Renal cortex interstitium (tissue), 11 donors: ENCODE data around the gene LY6G6F. TPM values are rescaled to one million over a fixed set of nuclear protein-coding genes. Genes with fewer than 3 reads are reported as not detected.
"Not testable (repeated sequence)": the region's sequence is repeated elsewhere in the genome, so short reads cannot be mapped to it uniquely, and the experiment has no call there.

ENCODE experiments used
- DNase-seq, 11 donors: peaks; one replicate each; pipeline ENCODE4 v3.0.0-alpha.2; 2013; ENCODE audit warnings: low read depth in 9 of 11, low spot score in 4 of 11; ENCODE audit errors: extremely low read depth in 1 of 11
- polyA plus RNA-seq, 3 donors: library from polyadenylated mRNA; unstranded; fragments of 120-200 nt; gene quantifications; one replicate each; pipeline ENCODE4 v1.2.1, GENCODE V29; 2013; ENCODE audit not compliant: insufficient read length in 3 of 3

Gene LY6G6F
- polyA plus RNA-seq, 3 donors: 0.44 to 1.2 (median 0.73) TPM

GRCh38 chr6:31693535-31693934, 13.1 kb upstream of the LY6G6F start:
- no peak for DNase-seq

- no peak for DNase-seq
Measured at GRCh38 chr6:31697555-31697954, 9.1 kb upstream of the LY6G6F start.

GRCh38 chr6:31700740-31701401, 5.8 kb upstream of the LY6G6F start:
- no peak for DNase-seq

- DNase-seq: no peak
Measured at GRCh38 chr6:31701666-31702404, 4.8 kb upstream of the LY6G6F start.

- DNase-seq: no peak
Measured at GRCh38 chr6:31702405-31702818, 4.3 kb upstream of the LY6G6F start.

GRCh38 chr6:31702819-31703716, 3.6 kb upstream of the LY6G6F start, which contains the start of gene ABHD16A:
TSS of gene ABHD16A (minus strand) at chr6:31703324. CDS start at chr6:31703281, 43 bp downstream.
- DNase-seq: peak; percentile 97 to 99 (median 98)

- DNase-seq: no peak
Measured at GRCh38 chr6:31705931-31706330, 735 bp upstream of the LY6G6F start.

- DNase-seq: no peak
Measured at GRCh38 chr6:31707701-31708100, 1.0 kb downstream of the LY6G6F start.

GRCh38 chr6:31708224-31708623, 1.6 kb downstream of the LY6G6F start:
- DNase-seq: no peak

- not testable (repeated sequence) for DNase-seq
Measured at GRCh38 chr6:31709157-31709556, 2.5 kb downstream of the LY6G6F start.

GRCh38 chr6:31710523-31711219, 4.0 kb downstream of the LY6G6F start:
- no peak for DNase-seq

GRCh38 chr6:31711233-31711632, 4.6 kb downstream of the LY6G6F start:
- no peak for DNase-seq

GRCh38 chr6:31712296-31712695, 5.6 kb downstream of the LY6G6F start:
- DNase-seq: no peak

GRCh38 chr6:31713465-31713864, 6.8 kb downstream of the LY6G6F start:
- DNase-seq: no peak

- DNase-seq: no peak
Measured at GRCh38 chr6:31713991-31714684, 7.5 kb downstream of the LY6G6F start.

GRCh38 chr6:31715022-31715958, 8.6 kb downstream of the LY6G6F start, which contains the start of gene LY6G6D:
TSS of gene LY6G6D (plus strand) at chr6:31715348. CDS start at chr6:31715356, 8 bp downstream.
- no peak for DNase-seq

GRCh38 chr6:31717499-31718222, 11.0 kb downstream of the LY6G6F start:
- DNase-seq: no peak
